Large intestine (tissue), 3 donors: ENCODE measurements around the gene SSH2. TPM values are rescaled to one million over a fixed set of nuclear protein-coding genes. Genes with fewer than 3 reads are reported as not detected.
"Not testable (repeated sequence)": the region's sequence is repeated elsewhere in the genome, so short reads cannot be mapped to it uniquely, and the experiment has no call there.

Experiments
- DNase-seq, 2 donors: peaks; one replicate each; pipeline versions ENCODE4 v3.0.0 to v3.0.0-alpha.2; 2013
- H3K27ac ChIP-seq: one replicate; pipeline ENCODE4 v1.5.1; 2013; ENCODE audit warnings: low read length
- H3K27me3 ChIP-seq: 2 replicates; pipeline ENCODE4 v1.6.1; 2013; ENCODE audit warnings: low read length; ENCODE audit not compliant: control insufficient read depth, insufficient read depth
- H3K36me3 ChIP-seq: 2 replicates; pipeline ENCODE4 v1.6.1; 2013; ENCODE audit warnings: low read length; ENCODE audit not compliant: control insufficient read depth, insufficient read depth
- H3K4me1 ChIP-seq: one replicate; pipeline ENCODE4 v1.6.1; 2013; ENCODE audit warnings: low read length; ENCODE audit not compliant: control insufficient read depth, insufficient read depth
- H3K4me3 ChIP-seq: one replicate; pipeline ENCODE4 v1.5.1; 2013; ENCODE audit warnings: low read length
- H3K9me3 ChIP-seq: one replicate; pipeline ENCODE4 v1.6.1; 2013; ENCODE audit warnings: mild to moderate bottlenecking, low read depth, low read length, moderate library complexity; ENCODE audit not compliant: control insufficient read depth
- WGBS: methylation state at CpG from one replicate; pipeline ENCODE4 v1.1.5; 2013; ENCODE audit warnings: low lambda C conversion rate; ENCODE audit not compliant: insufficient coverage; 5-methylcytosine and 5-hydroxymethylcytosine counted together
- polyA plus RNA-seq: library from polyadenylated mRNA; unstranded; fragments of 120-200 nt; gene quantifications from one replicate; pipeline ENCODE4 v1.2.1, GENCODE V29; 2013

The SSH2 gene
- polyA plus RNA-seq, 1 donor = 16.2 TPM

GRCh38 chr17:29744121-29744520, 185.9 kb downstream of the SSH2 start:
- Histone ChIP-seq H3K9me3 (no peaks in the 10 kb centered on the region), H3K4me1 (peaks cover 7% of the 10 kb centered on the region), H3K4me3 (no peak overlapping the region), H3K36me3 (no peaks in the 10 kb centered on the region), H3K27me3 (no peaks in the 10 kb centered on the region), H3K27ac (peak overlapping the region; percentile 63)
- no peak for DNase-seq
- WGBS = 90% methylated on average over 2 of the region's 10 CpGs

- Histone ChIP-seq H3K36me3 (no peaks in the 10 kb centered on the region), H3K4me1 (peaks cover 7% of the 10 kb centered on the region), H3K27me3 (no peaks in the 10 kb centered on the region), H3K9me3 (no peaks in the 10 kb centered on the region), H3K4me3 (no peak overlapping the region), H3K27ac (no peak overlapping the region)
- WGBS = no CpG with 5 or more reads among the region's 3 CpGs
- DNase-seq = no peak
Observed at GRCh38 chr17:29742210-29742513, 187.9 kb downstream of the SSH2 start.

DNA sequence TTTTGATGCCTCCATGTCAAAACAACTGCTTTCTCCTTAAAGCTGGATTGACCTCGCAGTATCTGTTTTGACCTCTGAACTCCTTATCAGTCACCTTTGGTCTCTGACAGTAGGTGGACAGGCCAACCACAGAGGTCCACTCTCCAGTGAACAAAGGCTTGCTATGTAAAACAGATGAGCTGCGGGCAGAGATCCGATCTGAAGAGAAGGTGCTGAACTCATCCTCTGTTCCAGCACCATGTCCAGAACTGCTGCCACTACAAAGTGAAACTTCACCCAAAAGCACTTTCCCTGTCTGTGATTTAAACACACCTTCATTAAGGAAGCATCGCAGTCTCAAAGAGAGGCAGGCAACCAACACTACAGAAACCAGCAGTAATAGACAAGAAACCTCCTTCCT, 190.0 kb downstream of the SSH2 start:
- Histone ChIP-seq H3K4me1 (peaks cover 3% of the 10 kb centered on the region), H3K27ac (no peak overlapping the region), H3K36me3 (no peaks in the 10 kb centered on the region), H3K4me3 (no peak overlapping the region), H3K9me3 (no peaks in the 10 kb centered on the region), H3K27me3 (no peaks in the 10 kb centered on the region)
- 67% methylated on average over 1 of the region's 4 CpGs for WGBS
- DNase-seq = no peak

- Histone ChIP-seq H3K27me3 (no peaks in the 10 kb centered on the region), H3K36me3 (no peaks in the 10 kb centered on the region), H3K27ac (no peak overlapping the region), H3K9me3 (no peaks in the 10 kb centered on the region), H3K4me3 (no peak overlapping the region), H3K4me1 (no peaks in the 10 kb centered on the region)
- DNase-seq = no peak
Observed at GRCh38 chr17:29734640-29735039, 195.4 kb downstream of the SSH2 start.

- no peaks in the 10 kb centered on the region for H3K9me3 ChIP-seq
- H3K27ac ChIP-seq = no peak overlapping the region
- 100% methylated on average over 2 of the region's 2 CpGs for WGBS
- H3K4me1 ChIP-seq = no peaks in the 10 kb centered on the region
- no peaks in the 10 kb centered on the region for H3K36me3 ChIP-seq
- no peaks in the 10 kb centered on the region for H3K27me3 ChIP-seq
- no peak overlapping the region for H3K4me3 ChIP-seq
- no peak for DNase-seq
Observed at GRCh38 chr17:29733166-29733565, 196.9 kb downstream of the SSH2 start.

- Histone ChIP-seq H3K9me3 (no peaks in the 10 kb centered on the region), H3K4me1 (no peaks in the 10 kb centered on the region), H3K4me3 (no peak overlapping the region), H3K36me3 (no peaks in the 10 kb centered on the region), H3K27ac (no peak overlapping the region), H3K27me3 (no peaks in the 10 kb centered on the region)
- no peak for DNase-seq
- 80% methylated on average over 1 of the region's 5 CpGs for WGBS
Observed at GRCh38 chr17:29732613-29733012, 197.4 kb downstream of the SSH2 start.

DNA sequence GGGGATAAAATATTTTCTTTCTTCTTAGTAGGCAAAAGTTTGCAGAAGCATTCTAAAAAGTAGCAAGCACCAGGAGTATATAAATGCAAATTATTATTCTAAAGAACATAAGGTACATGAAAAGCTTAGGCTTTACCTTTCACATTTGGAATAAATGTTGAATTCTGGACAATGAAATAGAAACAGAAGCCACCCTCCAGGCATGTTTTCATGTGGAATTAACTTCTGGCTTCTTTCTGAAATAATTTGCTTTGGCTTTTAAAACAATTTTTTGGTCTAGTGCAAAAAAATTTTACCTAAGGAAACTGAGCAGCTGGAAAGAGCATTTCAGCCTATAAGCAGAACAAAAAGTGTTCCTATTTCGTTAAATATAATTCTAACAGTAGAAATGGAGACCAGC, 197.8 kb downstream of the SSH2 start:
- Histone ChIP-seq H3K9me3 (no peaks in the 10 kb centered on the region), H3K36me3 (no peaks in the 10 kb centered on the region), H3K4me3 (no peak overlapping the region), H3K4me1 (no peaks in the 10 kb centered on the region), H3K27me3 (no peaks in the 10 kb centered on the region), H3K27ac (no peak overlapping the region)
- no peak for DNase-seq
- WGBS = 80% methylated on average over 1 of the region's 1 CpG

DNA sequence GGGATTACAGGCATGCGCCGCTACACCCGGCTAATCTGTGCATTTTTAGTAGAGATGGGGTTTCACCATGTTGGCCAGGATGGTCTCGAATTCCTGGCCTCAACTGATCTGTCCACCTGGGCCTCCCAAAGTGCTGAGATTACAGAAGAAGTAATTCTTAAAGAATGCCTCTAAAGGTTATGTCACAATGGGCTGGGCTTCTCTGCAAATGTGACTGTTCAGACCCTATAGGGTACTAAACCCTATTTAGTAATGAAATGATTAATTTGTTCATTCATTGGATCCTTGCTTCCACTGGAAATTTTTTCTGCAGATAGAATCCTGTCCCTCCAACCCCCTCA, 198.5 kb downstream of the SSH2 start:
- no peak overlapping the region for H3K4me3 ChIP-seq
- no peaks in the 10 kb centered on the region for H3K36me3 ChIP-seq
- H3K4me1 ChIP-seq = no peaks in the 10 kb centered on the region
- no peaks in the 10 kb centered on the region for H3K27me3 ChIP-seq
- no peak for DNase-seq
- WGBS = no CpG with 5 or more reads among the region's 4 CpGs
- H3K27ac ChIP-seq = no peak overlapping the region
- no peaks in the 10 kb centered on the region for H3K9me3 ChIP-seq

GRCh38 chr17:29728490-29728889, 201.5 kb downstream of the SSH2 start:
- Histone ChIP-seq H3K4me3 (no peak overlapping the region), H3K9me3 (no peaks in the 10 kb centered on the region), H3K4me1 (no peaks in the 10 kb centered on the region), H3K27ac (no peak overlapping the region), H3K36me3 (no peaks in the 10 kb centered on the region), H3K27me3 (no peaks in the 10 kb centered on the region)
- DNase-seq = no peak
- WGBS = 100% methylated on average over 1 of the region's 3 CpGs

- no peak for DNase-seq
- WGBS = no CpG with 5 or more reads among the region's 2 CpGs
Observed at GRCh38 chr17:29726715-29727252, 203.2 kb downstream of the SSH2 start.

GRCh38 chr17:29725408-29725807, 204.6 kb downstream of the SSH2 start:
- H3K27me3 ChIP-seq, H3K36me3 ChIP-seq, H3K4me1 ChIP-seq, H3K4me3 ChIP-seq, H3K27ac ChIP-seq, H3K9me3 ChIP-seq, DNase-seq: not testable (repeated sequence)
- no CpG with 5 or more reads among the region's 1 CpG for WGBS

More at GRCh38 chr17:29726715-29727252, 203.2 kb downstream of the SSH2 start:
- H3K27me3 ChIP-seq = no peaks in the 10 kb centered on the region
- no peaks in the 10 kb centered on the region for H3K9me3 ChIP-seq
- no peak overlapping the region for H3K4me3 ChIP-seq
- H3K27ac ChIP-seq = no peak overlapping the region
- H3K4me1 ChIP-seq = no peaks in the 10 kb centered on the region
- no peaks in the 10 kb centered on the region for H3K36me3 ChIP-seq
